Fibroblast of lung (primary cell): ENCODE measurements around the gene TVP23C.

Experiments
- CTCF ChIP-seq, 2 donors: IDR thresholded peaks in 1 of 2; conservative IDR thresholded peaks in 1 of 2; 1 replicate in 1 of 2; 2 replicates in 1 of 2; pipeline ENCODE4 v1.5.1; 2011 to 2012; ENCODE audit warnings: low read length in 2 of 2, control low read depth in 1 of 2, inconsistent platforms in 1 of 2, low read depth in 1 of 2, mild to moderate bottlenecking in 1 of 2
- EZH2 ChIP-seq: IDR thresholded peaks from 2 replicates; pipeline ENCODE4 v1.5.1; 2012; ENCODE audit warnings: low read length, control low read depth, mild to moderate bottlenecking; ENCODE audit errors: missing control alignments

GRCh38 chr17:15482476-15482875, 80.8 kb downstream of the TVP23C start:
- TF ChIP-seq CTCF (conservative IDR thresholded peaks at IDR 0.05 in 1 of 2, IDR thresholded peaks at IDR 0.05 in 1 of 2; ENCODE audit: low read depth in 1 of 2, low read length in 2 of 2) (no peak), EZH2 (no peak)
